Thyroid gland (tissue), 4 donors: Measurements from ENCODE around the gene KAZN.

Source experiments
- CTCF ChIP-seq, 6 experiments: fragments of 200-600 bp in 3 of 6; fragments of 450-650 bp in 3 of 6; sonication (generic) in 3 of 6; IDR thresholded peaks; one replicate each; pipeline ENCODE4 v1.5.1; 2016 to 2019; ENCODE audit warnings: antibody characterized with exemption in 6 of 6, mild to moderate bottlenecking in 2 of 6, inconsistent platforms in 1 of 6, moderate library complexity in 1 of 6
- POLR2A ChIP-seq, 2 donors: fragments of 450-650 bp; IDR thresholded peaks; one replicate each; pipeline ENCODE4 v1.6.1; 2017; ENCODE audit warnings: antibody characterized with exemption in 2 of 2, mild to moderate bottlenecking in 2 of 2, moderate library complexity in 1 of 2

- TF ChIP-seq CTCF (IDR thresholded peaks at IDR 0.05) (no peak), POLR2A (IDR thresholded peaks at IDR 0.05) (no peak)
Observed at GRCh38 chr1:15110867-15111230, 512.4 kb downstream of the KAZN start.
